ENCODE results near the gene JMJD1C.
"Not testable (repeated sequence)": the region's sequence is repeated elsewhere in the genome, so short reads cannot be mapped to it uniquely, and the experiment has no call there.

The JMJD1C gene

DNA sequence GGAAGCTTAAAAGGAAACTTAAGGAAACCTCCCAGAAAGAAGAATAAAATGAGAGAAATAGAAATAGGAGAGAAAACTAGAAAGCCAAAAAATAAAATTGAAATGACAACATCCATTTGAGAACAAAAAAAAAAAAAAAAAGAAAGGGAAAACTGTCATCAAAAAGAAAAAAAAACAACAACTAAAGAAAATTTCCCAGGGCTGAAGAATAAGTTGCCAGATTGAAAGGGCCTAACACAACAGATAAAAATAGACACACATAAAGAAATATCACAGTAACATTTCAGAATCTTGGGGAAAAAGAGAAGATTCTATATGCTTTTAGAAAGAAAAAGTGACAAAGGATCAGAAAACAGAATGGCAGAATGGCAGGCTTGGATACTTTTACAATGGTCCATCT is 157.1 kb downstream of the JMJD1C start:
- in situ Hi-C loops (cut with HindIII; ENCODE audit: low sequenced_read_pairs) = no loop called here

DNA sequence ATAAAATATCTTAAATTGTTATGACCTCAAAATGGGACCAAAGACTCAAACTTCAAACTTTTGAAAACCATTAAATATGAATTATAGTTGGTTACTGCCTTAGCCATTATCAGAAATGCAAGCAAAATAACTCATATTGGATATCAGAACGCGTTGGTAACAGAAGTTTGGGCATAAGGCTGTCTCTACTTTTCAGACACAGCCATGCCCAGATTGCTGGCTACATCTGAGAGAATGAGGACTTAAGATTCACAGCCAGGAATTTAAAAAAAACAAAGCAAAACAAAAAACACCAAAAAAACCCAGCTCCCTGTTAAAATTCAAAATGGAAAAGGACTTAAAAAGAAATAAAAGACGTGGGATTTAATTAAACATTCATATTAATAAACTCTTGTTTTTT is 161.6 kb downstream of the JMJD1C start:
- in situ Hi-C loops (cut with HindIII; ENCODE audit: low sequenced_read_pairs) = no loop called here

DNA sequence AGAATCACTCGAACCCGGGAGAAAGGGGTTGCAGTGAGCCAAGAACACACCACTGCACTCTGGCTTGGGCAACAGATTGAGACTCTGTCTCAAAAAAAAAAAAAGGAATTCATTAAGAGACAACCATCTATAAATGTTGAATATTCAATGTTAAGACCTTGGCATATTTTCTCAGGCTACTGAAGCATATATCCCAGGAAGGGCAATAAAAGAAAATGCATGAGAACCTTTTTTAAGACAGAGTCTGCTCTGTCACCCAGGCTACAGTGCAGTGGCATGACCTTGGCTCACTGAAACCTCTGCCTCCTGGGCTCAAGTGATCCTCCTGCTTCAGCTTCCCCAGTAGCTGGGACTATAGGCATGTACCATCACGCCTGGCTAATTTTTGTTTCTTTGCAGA is 165.0 kb downstream of the JMJD1C start:
- in situ Hi-C loops (cut with HindIII; ENCODE audit: low sequenced_read_pairs) = no loop called here

DNA sequence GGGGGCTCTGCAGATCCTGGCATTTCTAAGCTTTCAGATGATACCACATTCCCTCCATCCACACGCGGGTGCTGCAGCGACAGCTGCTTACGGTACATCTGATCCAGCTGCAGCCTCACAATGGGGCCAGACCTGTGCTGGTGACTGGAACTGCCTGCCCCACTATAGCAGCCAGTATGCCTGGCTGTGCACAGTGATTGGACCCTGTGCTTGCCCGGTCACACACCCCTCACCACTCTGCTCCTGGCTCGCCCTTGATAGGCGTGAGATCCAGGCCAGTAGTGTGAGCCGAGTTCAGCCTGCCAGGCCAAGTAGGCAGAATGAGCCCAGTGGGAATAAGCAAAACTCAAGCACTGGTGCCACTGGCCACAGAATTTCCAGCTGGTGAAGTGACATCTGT is 167.8 kb downstream of the JMJD1C start:
- in situ Hi-C loops (cut with HindIII; ENCODE audit: low sequenced_read_pairs) = no loop called here

DNA sequence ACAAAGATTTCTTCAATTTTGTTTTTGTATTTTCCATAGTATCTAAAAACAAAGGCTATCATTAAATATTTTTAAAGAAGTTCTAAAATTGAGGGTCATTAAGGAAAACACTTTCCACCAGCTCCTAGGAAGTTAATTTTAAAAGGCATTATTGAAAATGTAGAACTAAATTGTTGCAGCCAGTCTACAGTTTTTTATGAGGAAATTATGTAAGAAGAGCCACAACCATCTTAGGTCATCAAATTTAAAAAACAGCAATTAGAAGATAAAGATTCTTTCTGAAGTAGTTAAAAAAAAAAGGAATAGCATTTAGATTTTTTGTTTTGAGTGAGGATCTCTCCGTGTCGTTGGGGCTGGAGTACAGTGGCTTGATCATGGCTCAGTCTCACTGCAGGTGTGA is 171.0 kb downstream of the JMJD1C start:
- in situ Hi-C loops (cut with HindIII; ENCODE audit: low sequenced_read_pairs) = no loop called here

DNA sequence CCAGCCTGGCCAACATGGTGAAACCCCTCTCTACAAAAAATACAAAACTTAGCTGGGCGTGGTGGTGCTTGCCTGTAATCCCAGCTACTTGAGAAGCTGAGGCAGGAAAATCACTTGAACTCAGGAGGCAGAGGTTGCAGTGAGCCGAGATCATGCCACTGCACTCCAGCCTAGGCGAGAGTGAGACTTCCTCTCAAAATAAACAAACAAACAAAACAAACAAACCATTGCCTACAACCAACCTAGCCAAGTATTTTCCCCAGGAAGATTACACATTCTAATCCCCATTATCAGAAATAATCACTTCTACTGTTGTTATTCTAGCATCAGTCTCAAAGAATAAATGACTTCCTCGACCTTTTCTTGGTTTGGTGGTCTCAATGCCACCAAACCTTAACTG is 172.9 kb downstream of the JMJD1C start:
- in situ Hi-C loops (cut with HindIII; ENCODE audit: low sequenced_read_pairs) = not testable (repeated sequence)

DNA sequence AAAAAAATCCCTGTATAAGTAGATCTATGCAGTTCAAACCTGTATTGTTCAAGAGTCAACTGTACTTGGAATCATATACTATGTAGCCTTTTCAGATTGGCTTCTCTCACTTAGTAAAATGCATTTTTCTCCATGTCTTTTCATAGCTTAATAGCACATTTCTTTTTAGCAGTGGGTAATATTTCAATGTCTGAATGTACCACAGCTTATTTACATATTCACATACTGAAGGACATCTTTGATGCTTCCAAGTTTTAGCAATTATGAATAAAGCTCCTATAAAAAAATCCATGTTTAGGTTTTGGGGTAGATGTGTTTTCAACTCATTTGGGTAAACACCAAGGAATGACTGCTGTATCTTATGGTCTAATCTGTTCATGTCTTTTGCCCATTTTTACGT is 177.6 kb downstream of the JMJD1C start:
- in situ Hi-C loops (cut with HindIII; ENCODE audit: low sequenced_read_pairs) = no loop called here

DNA sequence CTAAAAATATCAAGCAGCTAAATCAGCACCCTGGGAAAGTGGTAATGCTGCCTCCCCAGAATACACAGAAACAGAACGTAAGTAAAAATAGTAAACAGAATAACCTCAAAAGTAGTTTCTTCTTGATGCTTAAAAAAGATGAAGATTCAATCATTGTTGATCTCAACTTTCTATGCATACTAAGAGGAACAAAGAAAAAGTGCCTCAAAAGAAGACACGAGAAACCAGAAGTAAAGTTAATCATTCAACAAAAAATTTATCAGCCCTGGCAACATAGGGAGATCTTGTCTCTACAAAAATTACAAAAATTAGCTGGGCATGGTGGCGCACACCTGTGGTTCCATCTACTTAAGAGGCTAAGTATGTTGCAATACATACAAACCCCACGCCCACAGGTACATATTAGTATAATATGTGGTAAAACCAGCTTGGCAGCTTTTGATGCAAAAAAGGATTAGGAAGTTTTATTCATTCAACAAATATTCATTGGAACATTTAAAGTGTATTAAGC is 179.0 kb downstream of the JMJD1C start:
- in situ Hi-C loops (cut with HindIII; ENCODE audit: low sequenced_read_pairs) = no loop called here

DNA sequence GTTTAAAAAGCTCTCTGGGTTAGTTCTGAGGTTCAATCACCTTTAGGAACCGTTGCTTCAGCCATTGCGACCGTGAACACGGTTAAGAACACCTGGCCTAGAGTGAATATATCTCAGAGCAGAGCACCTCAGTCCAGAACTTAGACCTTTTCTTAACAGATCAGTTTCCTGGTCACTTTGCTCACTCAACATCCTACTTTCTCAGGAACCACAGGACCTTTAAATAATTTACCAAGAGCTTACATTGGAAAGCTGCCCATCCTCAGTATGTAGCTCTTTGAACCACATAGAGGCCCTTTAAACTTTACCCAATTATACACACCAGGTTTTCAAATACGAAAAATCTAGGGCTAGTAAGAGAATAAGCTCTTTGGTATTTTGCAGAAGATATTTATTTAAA is 179.4 kb downstream of the JMJD1C start:
- in situ Hi-C loops (cut with HindIII; ENCODE audit: low sequenced_read_pairs) = no loop called here

DNA sequence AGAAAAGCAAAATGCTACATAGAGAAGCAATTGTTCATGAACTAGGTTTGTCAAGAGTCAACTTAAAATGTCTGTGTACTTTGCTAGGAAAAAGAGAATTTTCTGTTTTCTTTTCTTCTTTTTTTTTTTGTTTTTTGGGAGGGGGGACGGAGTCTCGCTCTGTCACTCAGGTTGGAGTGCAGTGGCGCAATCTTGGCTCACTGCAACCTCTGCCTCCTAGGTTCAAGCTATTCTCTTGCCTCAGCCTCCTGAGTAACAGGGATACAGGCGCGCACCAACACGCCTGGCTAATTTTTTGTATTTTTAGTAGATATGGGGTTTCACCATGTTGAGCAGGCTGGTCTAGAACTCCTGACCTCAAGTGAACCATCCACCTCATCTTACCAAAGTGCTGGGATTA is 181.9 kb downstream of the JMJD1C start:
- in situ Hi-C loops (cut with HindIII; ENCODE audit: low sequenced_read_pairs) = not testable (repeated sequence)

DNA sequence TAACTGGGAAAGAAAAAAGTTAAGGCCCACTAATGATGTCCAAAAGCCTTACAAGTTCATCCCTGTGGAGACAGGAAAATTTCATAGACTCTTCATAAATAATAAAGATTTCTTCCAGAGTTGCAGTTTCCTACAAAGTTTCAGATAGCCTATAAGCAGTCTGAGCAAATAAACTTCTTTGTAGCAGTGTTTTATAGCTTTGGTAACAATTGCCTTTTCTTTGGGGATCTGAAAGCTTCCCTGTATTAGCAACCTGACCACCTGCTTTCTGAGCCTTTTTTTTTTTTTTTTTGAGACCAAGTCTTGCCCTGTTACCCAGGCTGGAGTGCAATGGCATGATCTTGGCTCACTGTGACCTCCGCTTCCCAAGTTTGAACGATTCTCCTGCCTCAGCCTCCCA is 182.7 kb downstream of the JMJD1C start:
- in situ Hi-C loops (cut with HindIII; ENCODE audit: low sequenced_read_pairs) = no loop called here

DNA sequence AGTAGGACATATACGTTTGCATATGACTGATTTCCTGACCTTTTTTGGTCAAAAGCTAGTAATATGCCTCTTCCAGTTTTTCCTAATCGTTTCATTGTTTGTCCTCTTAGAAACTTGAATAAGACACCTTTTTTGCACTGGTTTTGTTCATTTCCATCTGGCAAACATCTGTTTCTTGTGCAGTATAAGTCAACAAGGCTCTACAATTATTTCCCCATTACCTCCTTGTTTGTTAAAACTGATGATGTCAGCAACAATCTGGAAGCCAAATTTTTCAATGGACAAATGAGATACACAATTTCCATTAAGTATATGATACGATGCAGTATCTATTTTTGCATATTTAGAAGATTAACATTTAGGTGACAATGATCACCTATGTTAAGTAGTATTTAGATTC is 183.8 kb downstream of the JMJD1C start:
- in situ Hi-C loops (cut with HindIII; ENCODE audit: low sequenced_read_pairs) = no loop called here

DNA sequence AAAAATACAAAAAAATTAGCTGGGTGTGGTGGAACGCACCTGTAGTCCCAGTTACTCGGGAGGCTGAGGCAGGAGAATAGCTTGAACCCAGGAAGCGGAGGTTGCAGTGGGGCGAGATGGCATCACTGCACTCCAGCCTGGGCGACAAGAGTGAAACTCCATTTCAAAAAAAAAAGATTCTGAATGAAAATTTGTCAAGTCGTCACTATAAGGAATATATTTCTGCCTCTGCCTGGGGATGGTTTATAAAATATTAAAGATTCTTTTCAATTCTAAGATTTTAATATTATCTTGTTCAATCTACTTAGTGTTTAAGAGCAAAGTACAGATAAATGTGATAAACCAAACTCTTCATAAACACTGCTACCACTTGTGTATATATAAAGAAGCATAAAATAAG is 185.4 kb downstream of the JMJD1C start:
- in situ Hi-C loops (cut with HindIII; ENCODE audit: low sequenced_read_pairs) = no loop called here

DNA sequence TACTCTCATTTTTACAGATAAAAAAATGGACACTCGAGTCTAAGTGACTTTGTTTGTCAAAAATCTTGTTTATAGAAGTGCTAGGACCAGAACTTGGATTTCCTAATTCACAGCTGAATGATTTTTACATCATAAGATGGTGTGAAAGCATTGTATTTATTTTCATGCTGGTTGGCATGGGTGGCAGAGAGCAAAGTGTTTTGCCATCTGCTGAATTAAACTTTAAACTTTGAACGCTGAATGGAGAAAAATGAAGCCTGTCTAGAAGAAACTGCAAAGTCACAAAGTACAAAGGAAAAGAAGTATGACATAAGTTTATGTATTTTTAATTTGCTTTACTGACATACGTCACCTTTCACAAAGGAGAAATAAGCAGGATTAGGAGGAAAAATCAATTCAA is 190.7 kb downstream of the JMJD1C start:
- in situ Hi-C loops (cut with HindIII; ENCODE audit: low sequenced_read_pairs) = no loop called here

DNA sequence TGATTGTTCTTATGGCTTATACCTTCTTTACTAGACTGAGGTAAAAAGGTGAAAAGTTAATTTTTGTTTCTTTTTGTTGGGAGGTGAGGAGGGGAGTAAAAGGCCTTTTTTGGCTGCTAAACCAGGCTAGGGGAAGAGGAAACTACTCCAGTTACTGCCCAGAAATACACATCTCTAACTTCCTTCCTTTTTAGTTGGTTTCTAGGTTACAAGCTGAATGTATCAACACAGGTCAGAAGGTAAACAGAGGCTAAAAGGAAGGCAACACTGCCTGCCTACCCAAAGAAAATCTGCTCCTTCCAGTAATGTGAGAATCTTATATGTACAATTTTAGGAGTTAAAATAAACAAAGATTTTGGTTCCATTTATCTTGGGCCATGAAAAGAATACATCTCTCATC is 192.2 kb downstream of the JMJD1C start:
- in situ Hi-C loops (cut with HindIII; ENCODE audit: low sequenced_read_pairs) = no loop called here

DNA sequence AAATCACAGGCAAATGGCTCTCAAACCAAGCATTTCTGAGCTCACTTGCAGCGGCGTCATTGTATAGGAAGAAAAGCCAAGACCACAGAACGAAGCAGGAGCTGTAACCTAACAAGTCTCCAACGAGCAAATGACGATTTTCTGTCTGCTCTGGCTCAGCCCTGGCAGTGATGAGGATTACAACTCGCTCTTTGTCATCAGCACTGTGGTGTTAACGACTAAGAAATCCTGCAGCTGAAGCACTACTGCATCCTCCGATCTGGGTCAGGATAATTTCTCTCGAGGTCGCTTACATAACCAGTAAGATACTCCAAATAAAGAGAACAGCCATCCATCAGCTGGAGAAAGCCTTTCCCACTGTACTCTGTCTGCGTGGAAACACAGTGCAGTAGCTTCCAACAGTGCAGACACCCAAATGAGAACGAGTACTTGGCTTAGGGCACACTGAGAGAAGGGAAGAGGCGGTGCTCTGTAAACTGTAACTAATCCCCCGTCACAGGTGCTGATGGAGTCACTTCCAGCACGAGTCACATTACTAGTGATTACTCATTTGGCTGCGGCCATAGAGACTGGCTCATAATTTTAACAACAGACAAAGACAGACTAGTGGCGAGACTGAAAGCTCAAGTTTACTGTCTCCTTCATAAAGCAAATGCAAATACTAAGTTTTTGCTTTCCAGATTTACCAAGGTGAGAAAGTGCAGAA is 196.8 kb downstream of the JMJD1C start:
- in situ Hi-C loops (cut with HindIII; ENCODE audit: low sequenced_read_pairs) = no loop called here

DNA sequence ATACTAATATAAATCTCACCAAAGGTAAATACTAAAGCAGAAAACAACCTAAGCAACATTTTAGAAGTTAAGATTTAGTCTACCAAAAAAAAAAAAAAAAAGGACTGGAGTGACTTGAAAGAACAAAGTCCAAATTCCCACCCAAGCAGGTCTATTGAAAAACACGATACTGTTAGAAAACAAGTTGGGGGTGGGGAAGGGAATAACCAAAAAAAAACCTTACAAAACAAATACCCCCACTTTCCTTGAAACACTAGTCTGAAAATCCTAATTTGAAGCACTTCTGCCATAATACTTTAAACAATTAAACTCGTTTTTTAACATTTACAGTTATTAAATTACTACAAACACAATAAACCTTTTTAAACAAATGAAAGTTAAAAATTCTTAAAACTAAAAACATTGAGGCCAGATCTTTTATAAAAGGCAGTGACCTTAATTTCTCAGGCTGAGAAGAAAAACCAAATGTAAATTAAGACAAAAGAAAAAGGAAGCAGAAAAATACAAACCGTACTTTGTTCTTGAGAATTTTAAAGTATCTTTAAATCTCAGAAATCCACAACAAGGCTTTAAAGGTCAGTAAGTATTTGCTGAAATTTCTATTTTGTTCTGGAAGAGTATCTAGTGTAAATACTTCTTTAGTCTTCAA is 197.5 kb downstream of the JMJD1C start:
- in situ Hi-C loops (cut with HindIII; ENCODE audit: low sequenced_read_pairs) = no loop called here

DNA sequence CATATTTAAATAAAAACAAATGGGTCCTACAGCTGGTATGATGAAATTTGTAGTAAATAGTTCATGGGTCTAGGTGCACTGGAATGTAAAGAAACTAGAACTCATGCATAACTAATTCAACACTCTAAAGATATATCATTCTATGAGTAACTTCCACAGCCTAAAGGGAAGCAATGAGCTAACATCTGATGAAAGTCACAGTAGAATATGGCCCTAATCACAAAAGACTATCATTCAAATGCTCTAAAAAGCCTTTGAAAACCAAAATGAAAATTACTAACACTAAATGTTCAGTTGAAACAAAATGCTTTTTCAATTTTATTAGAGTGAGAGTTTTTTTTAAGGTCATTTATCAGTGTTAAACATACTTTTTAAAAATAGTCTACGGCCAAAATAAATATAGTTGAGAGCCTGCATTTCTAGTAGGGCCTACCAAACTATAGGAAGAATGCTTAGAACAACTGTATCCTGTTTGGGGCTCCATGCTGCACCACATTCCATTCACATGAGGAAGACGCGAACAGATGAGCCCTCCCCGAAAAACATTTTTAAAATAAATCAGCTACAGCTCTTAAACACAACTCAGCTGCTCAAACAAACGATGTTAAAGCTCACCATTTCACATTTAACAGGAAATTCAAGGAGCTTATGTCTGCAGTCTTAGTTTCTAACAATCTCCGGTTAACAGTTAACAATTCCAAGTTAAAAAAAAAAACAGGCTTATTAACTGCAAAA is 198.2 kb downstream of the JMJD1C start:
- in situ Hi-C loops (cut with HindIII; ENCODE audit: low sequenced_read_pairs) = no loop called here

DNA sequence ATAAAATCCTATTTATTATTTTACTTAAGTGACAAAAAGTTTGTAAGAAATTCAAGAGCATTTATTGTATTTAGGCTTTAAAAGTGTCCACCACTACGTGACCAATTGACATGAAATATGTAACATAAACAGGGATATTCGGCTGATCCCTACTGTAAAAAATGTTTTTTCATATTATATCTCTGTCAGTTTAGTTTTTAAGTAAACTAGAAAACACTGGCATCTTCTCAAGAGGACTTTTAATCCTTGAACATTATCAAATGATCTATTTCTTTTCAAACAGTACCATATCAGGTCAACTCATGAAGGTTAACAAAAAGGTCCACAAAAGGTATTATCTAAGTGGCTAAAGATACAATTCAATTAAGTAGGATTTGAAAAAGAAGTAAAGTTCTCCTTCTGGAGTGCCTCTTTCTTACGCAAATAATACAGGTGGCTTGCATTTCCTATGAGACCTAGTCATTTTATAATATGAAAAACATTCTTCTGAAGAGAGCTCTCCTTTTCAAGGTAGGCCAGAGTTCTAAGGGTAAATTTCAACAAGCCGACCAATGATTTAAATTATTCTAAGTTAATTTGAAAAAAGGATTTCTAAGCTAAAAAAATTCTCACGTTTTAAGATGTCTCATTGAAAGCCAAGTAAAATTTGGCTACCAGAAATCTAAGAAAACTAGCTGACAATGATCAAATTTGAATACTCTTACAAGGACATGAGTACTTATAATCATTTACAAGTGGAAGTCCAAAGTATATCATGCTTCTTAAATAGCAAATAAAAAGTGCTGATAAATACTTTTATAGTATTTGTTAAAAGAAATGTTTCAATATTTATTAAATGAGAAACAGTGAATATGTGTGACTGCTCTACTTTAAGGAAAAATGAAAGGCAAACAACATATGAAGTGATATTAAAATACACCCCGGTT is 199.1 kb downstream of the JMJD1C start:
- in situ Hi-C loops (cut with HindIII; ENCODE audit: low sequenced_read_pairs) = no loop called here

DNA sequence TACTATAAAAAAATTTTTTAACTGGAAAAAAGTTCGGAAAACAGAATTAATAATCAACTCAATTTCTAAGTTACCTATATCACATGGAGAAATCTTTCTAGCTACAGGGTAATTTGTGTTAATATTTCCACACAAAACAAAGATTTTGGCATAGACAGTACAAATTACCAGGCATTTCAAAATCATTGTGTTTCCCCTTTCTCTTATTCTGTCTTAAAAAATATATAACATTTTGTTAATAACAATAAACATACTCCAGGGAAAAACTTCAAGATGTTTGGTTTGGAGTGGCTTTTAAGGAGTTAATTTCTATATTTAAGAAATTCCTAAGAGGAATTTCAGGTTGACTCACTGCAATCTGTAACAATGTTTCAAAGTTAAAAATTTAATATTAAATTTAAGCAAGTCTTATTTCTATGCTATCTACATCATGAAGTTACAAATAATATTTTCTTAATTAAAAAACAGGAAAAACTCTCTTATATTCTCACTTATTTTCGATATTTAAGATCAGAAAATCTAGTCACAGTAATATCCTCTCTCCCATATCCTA is 200.0 kb downstream of the JMJD1C start:
- in situ Hi-C loops (cut with HindIII; ENCODE audit: low sequenced_read_pairs) = no loop called here

DNA sequence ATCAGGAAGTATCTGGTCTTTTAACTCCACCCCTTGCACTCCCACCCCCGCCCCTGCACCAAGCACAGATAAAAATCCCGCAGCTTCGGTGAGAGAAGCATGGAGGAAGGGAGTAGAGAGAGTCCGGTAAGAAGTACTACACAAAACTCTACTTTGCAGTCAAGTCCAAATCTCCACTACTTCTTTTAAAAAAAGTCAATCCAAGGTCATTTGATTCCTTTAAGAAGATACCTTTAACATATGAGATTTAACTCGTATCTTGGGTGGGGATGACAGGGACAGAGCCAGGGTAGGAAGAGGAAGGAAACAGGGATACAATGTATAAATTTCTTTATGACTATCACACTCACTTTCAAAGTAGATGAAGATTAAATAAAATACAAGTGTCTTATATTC is 200.6 kb downstream of the JMJD1C start:
- in situ Hi-C loops (cut with HindIII; ENCODE audit: low sequenced_read_pairs) = no loop called here

All from endothelial cell of hepatic sinusoid (primary cell).